Stimulated activated CD4-positive, alpha-beta T cell treated with anti-CD3 and anti-CD28 coated beads, Interleukin-15, amount 100 ng/mL, for 48 hours (primary cell): Measurements from ENCODE around the gene LHX6.

Experiments used
- DNase-seq, 2 donors: peaks; one replicate each; pipeline ENCODE4 v3.0.0-alpha.2; 2020; ENCODE audit warnings: low read depth in 2 of 2

Gene LHX6

GRCh38 chr9:122216138-122216797 lies 12.5 kb downstream of the LHX6 start:
- no peak for DNase-seq

GRCh38 chr9:122215663-122216062 lies 13.1 kb downstream of the LHX6 start:
- no peak for DNase-seq

- no peak for DNase-seq
These were observed 14.2 kb downstream of the LHX6 start for GRCh38 chr9:122214507-122214906.

GRCh38 chr9:122213589-122214413 lies 15.0 kb downstream of the LHX6 start:
- peak; percentile 44 to 48 for DNase-seq

- no peak for DNase-seq
These were observed 15.6 kb downstream of the LHX6 start for GRCh38 chr9:122213102-122213588.

GRCh38 chr9:122212473-122213004 lies 16.2 kb downstream of the LHX6 start:
- DNase-seq: no peak

- no peak for DNase-seq
These were observed 19.3 kb downstream of the LHX6 start for GRCh38 chr9:122209451-122209850.

GRCh38 chr9:122207096-122207495 lies 21.7 kb downstream of the LHX6 start:
- DNase-seq: no peak

GRCh38 chr9:122206118-122207046 lies 22.4 kb downstream of the LHX6 start:
- DNase-seq: no peak

- DNase-seq: no peak
These were observed 23.6 kb downstream of the LHX6 start for GRCh38 chr9:122205176-122205575.

GRCh38 chr9:122204491-122204890 lies 24.3 kb downstream of the LHX6 start:
- no peak for DNase-seq

- no peak for DNase-seq
These were observed 24.7 kb downstream of the LHX6 start for GRCh38 chr9:122204055-122204454.

GRCh38 chr9:122202111-122202510 lies 26.6 kb downstream of the LHX6 start:
- no peak for DNase-seq

- no peak for DNase-seq
These were observed 27.1 kb downstream of the LHX6 start for GRCh38 chr9:122201641-122202040.

- DNase-seq: no peak
These were observed 27.7 kb downstream of the LHX6 start for GRCh38 chr9:122200960-122201595.

- no peak for DNase-seq
These were observed 30.9 kb downstream of the LHX6 start for GRCh38 chr9:122197882-122198281.

GRCh38 chr9:122197426-122197825 lies 31.3 kb downstream of the LHX6 start:
- no peak for DNase-seq

GRCh38 chr9:122195875-122196274 lies 32.9 kb downstream of the LHX6 start:
- DNase-seq: no peak

- no peak for DNase-seq
These were observed 35.1 kb downstream of the LHX6 start for GRCh38 chr9:122193651-122194050.

GRCh38 chr9:122192914-122193525 lies 35.7 kb downstream of the LHX6 start:
- no peak for DNase-seq
